Upper lobe of right lung (tissue), 1 donor: Measurements from ENCODE around the gene FOS. TPM values are rescaled to one million over a fixed set of nuclear protein-coding genes. Genes with fewer than 3 reads are reported as not detected.

ENCODE experiments used
- ATAC-seq: fragments of 200-7000 bp; cut with Tn5 transposase; one replicate; pipeline ENCODE4 v1.9.1; 2020; ENCODE audit warnings: mild to moderate bottlenecking, moderate library complexity
- DNase-seq: peaks from one replicate; pipeline ENCODE4 v3.0.0-alpha.2; 2020
- H3K27ac ChIP-seq: fragments of 200-600 bp; one replicate; pipeline ENCODE4 v1.8.0; 2022
- H3K27me3 ChIP-seq: fragments of 200-600 bp; one replicate; pipeline ENCODE4 v1.8.0; 2022; ENCODE audit warnings: mild to moderate bottlenecking
- H3K36me3 ChIP-seq: fragments of 200-600 bp; one replicate; pipeline ENCODE4 v1.8.0; 2022
- H3K4me1 ChIP-seq: fragments of 200-600 bp; one replicate; pipeline ENCODE4 v1.8.0; 2022
- H3K4me3 ChIP-seq: fragments of 200-600 bp; one replicate; pipeline ENCODE4 v1.8.0; 2022; ENCODE audit warnings: mild to moderate bottlenecking
- H3K9me3 ChIP-seq: fragments of 200-600 bp; one replicate; pipeline ENCODE4 v1.8.0; 2022
- CTCF ChIP-seq: fragments of 200-600 bp; IDR thresholded peaks from one replicate; pipeline ENCODE4 v1.8.0; 2022; ENCODE audit warnings: antibody characterized with exemption
- intact Hi-C: fragments of 100-400 bp; cut with DNase I; formaldehyde crosslinking; loops from one replicate; pipeline ENCODE4 v1.11.0; 2022
- total RNA-seq: library from RNA; stranded (reverse); fragmentation: NEBNext Ultra II Directional; extraction: Animal tissue kit (Norgen Biotek cat#: 25700); gene quantifications from one replicate; pipeline ENCODE4 v1.2.1, GENCODE V29; 2021
- donor health status: DM: no; HTN: yes; CAD: no; lungs with severe emphysema.

FOS gene
- total RNA-seq, 1 donor from 2014 or later = 204 TPM

GRCh38 chr14:75260025-75260763, 18.4 kb upstream of the FOS start:
- Histone ChIP-seq H3K36me3 (no peaks in the 10 kb centered on the region), H3K9me3 (no peaks in the 10 kb centered on the region), H3K4me3 (no peak overlapping the region), H3K27me3 (no peaks in the 10 kb centered on the region), H3K27ac (peak overlapping the region; percentile 99), H3K4me1 (peaks cover 16% of the 10 kb centered on the region)
- ATAC-seq = no peak
- TF ChIP-seq CTCF = no peak
- intact Hi-C loops = no loop called here
- DNase-seq = no peak

GRCh38 chr14:75261820-75262219, 16.8 kb upstream of the FOS start:
- DNase-seq (no peak), ATAC-seq (no peak)
- no peaks in the 10 kb centered on the region for H3K36me3 ChIP-seq
- H3K27me3 ChIP-seq = no peaks in the 10 kb centered on the region
- H3K4me1 ChIP-seq = peaks cover 16% of the 10 kb centered on the region
- no peaks in the 10 kb centered on the region for H3K9me3 ChIP-seq
- H3K4me3 ChIP-seq = no peak overlapping the region
- no peak for TF ChIP-seq CTCF
- no peak overlapping the region for H3K27ac ChIP-seq
- intact Hi-C loops = no loop called here

GRCh38 chr14:75262641-75263040, 16.0 kb upstream of the FOS start:
- no peaks in the 10 kb centered on the region for H3K27me3 ChIP-seq
- intact Hi-C loops = no loop called here
- no peak for TF ChIP-seq CTCF
- H3K36me3 ChIP-seq = no peaks in the 10 kb centered on the region
- ATAC-seq (no peak), DNase-seq (no peak)
- peaks cover 22% of the 10 kb centered on the region for H3K4me1 ChIP-seq
- no peak overlapping the region for H3K4me3 ChIP-seq
- H3K27ac ChIP-seq = no peak overlapping the region
- H3K9me3 ChIP-seq = no peaks in the 10 kb centered on the region

- TF ChIP-seq CTCF = no peak
- Histone ChIP-seq H3K4me3 (no peak overlapping the region), H3K9me3 (no peaks in the 10 kb centered on the region), H3K27me3 (no peaks in the 10 kb centered on the region), H3K27ac (no peak overlapping the region), H3K36me3 (no peaks in the 10 kb centered on the region), H3K4me1 (peaks cover 26% of the 10 kb centered on the region)
- DNase-seq (peak; percentile 26), ATAC-seq (no peak)
- intact Hi-C loops = no loop called here
Measured at GRCh38 chr14:75264036-75264435, 14.6 kb upstream of the FOS start.

GRCh38 chr14:75267141-75267721, 11.4 kb upstream of the FOS start:
- Histone ChIP-seq H3K27me3 (no peaks in the 10 kb centered on the region), H3K27ac (peak overlapping the region; percentile 71), H3K36me3 (no peaks in the 10 kb centered on the region), H3K4me1 (peaks cover 26% of the 10 kb centered on the region), H3K9me3 (no peaks in the 10 kb centered on the region), H3K4me3 (no peak overlapping the region)
- TF ChIP-seq CTCF = no peak
- ATAC-seq = peak; percentile 65
- no peak for DNase-seq
- intact Hi-C loops = no loop called here
